ENCODE results near the gene SLBP.
"Not testable (repeated sequence)": the region's sequence is repeated elsewhere in the genome, so short reads cannot be mapped to it uniquely, and the experiment has no call there.

Gene SLBP

GRCh38 chr4:1706358-1706757 is 5.8 kb downstream of the SLBP start:
- no peak overlapping the region for H3K4me3 ChIP-seq (ENCODE audit: low read depth, low read length)
- TF ChIP-seq CTCF (IDR thresholded peaks at IDR 0.05; ENCODE audit: borderline replicate concordance, insufficient read depth, low read depth, low read length) = no peak

- TF ChIP-seq CTCF (IDR thresholded peaks at IDR 0.05; ENCODE audit: borderline replicate concordance, insufficient read depth, low read depth, low read length) = no peak
These were observed 6.4 kb downstream of the SLBP start for GRCh38 chr4:1705732-1706131.

GRCh38 chr4:1703867-1704266 is 8.3 kb downstream of the SLBP start:
- no peak for TF ChIP-seq CTCF (IDR thresholded peaks at IDR 0.05; ENCODE audit: borderline replicate concordance, insufficient read depth, low read depth, low read length)
- no peak overlapping the region for H3K4me3 ChIP-seq (ENCODE audit: low read depth, low read length)

More at GRCh38 chr4:1705732-1706131, 6.4 kb downstream of the SLBP start:
- no peak overlapping the region for H3K4me3 ChIP-seq (ENCODE audit: low read depth, low read length)

GRCh38 chr4:1701671-1702070 is 10.4 kb downstream of the SLBP start:
- H3K4me3 ChIP-seq (ENCODE audit: low read depth, low read length) = not testable (repeated sequence)

- H3K4me3 ChIP-seq (ENCODE audit: low read depth, low read length) = no peak overlapping the region
- TF ChIP-seq CTCF (IDR thresholded peaks at IDR 0.05; ENCODE audit: borderline replicate concordance, insufficient read depth, low read depth, low read length) = no peak
These were observed 16.2 kb downstream of the SLBP start for GRCh38 chr4:1695913-1696312.

GRCh38 chr4:1693131-1693896 is 18.8 kb downstream of the SLBP start:
- TF ChIP-seq CTCF (IDR thresholded peaks at IDR 0.05; ENCODE audit: borderline replicate concordance, insufficient read depth, low read depth, low read length) = peak; percentile 94
- no peak overlapping the region for H3K4me3 ChIP-seq (ENCODE audit: low read depth, low read length)

- no peak for TF ChIP-seq CTCF (IDR thresholded peaks at IDR 0.05; ENCODE audit: borderline replicate concordance, insufficient read depth, low read depth, low read length)
- H3K4me3 ChIP-seq (ENCODE audit: low read depth, low read length) = no peak overlapping the region
These were observed 20.3 kb downstream of the SLBP start for GRCh38 chr4:1691737-1692373.

Data from GM12875 (cell line).